T-helper 2 cell (primary cell): ENCODE results near the gene SENP8.

ENCODE experiments used
- DNase-seq, 5 experiments: peaks; one replicate each; pipeline versions ENCODE4 v3.0.0 to v3.0.0-alpha.2; 2012 to 2022

The SENP8 gene

DNA sequence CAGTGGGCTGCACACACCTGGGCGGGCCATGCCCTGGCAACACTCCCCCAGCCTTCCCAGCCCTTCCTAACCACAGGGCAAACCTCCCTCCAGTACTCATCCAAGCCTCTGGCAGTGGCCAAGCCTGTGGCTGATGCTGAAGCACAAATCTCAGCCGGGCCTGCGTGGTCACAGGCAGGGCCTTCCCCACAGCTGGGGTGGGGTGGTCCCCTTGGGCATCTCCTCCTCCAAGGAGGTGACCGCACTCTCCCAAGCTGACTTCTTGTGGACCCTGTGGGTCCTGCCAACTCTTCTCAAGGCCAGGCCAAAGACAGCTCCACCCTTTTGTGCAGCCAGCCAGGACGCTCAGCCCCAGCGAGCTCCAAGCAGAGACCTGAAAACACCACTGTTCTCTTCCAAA is 58.0 kb downstream of the SENP8 start:
- no peak for DNase-seq

GRCh38 chr15:72176743-72177142 is 58.5 kb downstream of the SENP8 start:
- no peak for DNase-seq

GRCh38 chr15:72178976-72179585 is 60.9 kb downstream of the SENP8 start:
- no peak for DNase-seq

- no peak for DNase-seq
Observed at GRCh38 chr15:72179950-72180581, 61.9 kb downstream of the SENP8 start.

DNA sequence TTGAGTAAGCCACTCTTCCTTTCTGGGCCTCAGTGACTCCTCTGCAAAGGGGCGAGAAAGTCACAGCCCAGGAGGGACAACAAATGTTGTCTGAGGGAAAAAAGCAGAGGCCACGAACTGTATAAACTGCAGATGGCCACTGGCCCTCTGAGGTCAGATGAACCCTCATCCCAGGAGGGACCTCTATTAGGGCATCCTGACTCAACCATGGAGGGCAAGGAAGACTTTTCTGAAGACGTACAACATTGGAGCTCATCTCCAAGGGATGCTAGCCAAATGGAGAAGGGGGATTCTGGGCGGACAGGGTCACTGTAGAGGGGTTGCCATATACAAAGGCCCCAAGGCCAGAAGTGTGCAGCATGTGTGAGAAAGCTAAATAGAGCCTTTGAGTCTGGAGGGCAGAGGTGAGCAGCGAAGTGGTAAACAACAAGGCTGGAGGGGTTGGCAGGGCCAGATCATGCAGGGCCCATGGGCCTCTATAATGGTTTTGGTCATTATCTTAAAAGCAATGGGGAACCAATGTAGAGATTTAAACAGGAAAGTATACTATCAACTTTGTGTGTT is 62.6 kb downstream of the SENP8 start:
- no peak for DNase-seq

DNA sequence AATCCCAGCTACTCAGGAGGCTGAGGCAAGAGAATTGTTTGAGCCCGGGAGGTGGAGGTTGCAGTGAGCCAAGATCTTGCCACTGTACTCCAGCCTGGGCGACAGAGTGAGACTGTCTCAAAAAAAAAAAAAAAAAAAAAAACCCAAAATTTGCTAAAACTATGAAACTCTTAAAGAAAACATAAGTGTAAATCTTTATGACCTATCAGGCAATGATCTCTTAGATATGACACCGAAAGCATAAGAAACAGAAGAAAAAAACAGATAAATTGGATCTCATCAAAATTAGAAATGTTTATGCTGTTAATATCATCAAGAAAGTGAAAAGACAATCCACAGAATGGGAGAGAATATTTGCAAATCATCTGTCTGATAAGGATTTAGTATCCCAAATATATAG is 64.0 kb downstream of the SENP8 start:
- DNase-seq: no peak

DNA sequence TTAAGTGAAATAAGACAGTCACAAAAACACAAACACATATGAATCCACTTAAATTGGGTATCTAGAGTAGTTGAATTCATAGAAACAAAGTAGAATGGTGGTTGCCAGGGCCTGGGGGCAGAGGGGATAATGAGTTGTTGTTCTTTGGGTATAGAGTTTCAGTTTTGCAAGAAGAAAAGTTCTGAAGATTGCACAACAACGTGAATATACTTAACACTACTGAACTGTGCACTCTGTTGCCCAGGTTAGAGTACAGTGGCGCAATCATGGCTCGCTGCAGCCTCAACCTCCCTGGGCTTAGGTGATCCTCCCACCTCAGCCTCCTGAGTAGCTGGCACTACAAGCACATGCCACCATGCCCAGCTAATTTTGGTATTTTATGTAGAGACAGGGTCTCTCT is 64.5 kb downstream of the SENP8 start:
- DNase-seq: no peak

DNA sequence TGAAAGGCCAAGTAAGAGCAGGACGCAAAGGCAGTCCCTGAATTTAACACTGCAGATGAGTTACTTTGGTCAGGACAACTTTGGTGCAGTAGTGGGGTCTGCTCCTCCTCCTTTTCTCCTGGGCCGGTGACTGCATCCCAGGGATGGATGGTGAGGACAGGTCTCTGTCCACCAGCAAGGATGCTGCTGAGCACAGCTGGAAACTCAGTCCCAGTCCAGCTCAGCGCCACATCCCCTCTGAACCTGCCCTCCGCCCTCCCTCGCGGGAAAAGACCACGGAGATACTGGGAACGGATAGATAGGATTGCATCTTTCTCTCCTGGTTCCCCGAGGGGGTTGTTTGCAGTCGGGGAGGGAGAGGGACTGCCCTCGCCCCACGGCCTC is 65.6 kb downstream of the SENP8 start:
- no peak for DNase-seq

GRCh38 chr15:72184165-72184811 is 66.1 kb downstream of the SENP8 start:
- no peak for DNase-seq

DNA sequence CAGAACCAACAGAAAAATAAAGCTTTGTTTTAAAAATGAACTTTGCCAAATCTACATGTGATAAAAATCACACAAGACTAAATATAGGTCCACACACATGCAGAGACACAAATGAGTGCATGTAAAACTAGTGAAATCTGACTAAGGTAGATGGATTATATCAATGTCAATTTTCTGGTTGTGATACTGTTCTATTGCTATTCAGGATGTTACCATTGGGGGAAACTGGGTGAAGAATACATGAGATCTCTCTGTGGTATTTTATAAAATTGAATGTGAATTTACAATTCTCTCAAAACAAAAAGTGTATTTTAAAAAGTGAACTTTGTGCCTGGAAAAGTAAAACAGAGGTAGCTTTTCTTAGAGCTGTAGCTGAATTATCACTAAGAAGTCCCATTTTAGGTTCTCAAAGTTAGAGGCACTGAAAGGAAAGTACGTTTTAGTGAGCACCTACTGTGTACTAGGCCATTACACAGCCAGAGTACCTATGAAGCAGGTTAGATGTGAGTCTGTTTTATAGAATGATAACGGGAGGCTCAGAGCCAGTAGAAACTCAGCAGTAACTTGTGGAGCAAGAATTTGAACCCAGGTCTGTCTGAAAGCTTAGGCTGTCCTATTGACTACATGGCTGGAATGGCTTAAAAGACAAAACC is 71.2 kb downstream of the SENP8 start:
- no peak for DNase-seq

DNA sequence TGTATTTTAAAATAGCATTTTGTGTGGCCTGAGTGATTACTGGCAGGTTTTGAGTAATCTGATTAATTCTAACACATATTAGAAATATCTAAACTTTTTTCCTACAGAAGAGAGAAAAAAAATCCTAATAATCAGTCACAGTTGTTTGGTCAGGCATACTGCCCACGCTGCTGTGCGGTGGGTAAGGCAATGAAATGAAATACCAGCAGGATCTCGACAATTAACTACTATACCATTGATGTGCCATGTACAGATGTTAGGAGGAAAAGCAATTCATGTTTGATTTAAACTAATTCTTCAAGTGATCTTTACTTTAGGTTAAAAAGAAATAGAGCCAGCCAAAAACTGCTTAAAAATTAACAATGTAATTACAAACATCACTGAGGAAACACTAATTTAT is 74.2 kb downstream of the SENP8 start:
- DNase-seq: no peak
